ENCODE measurements around the gene TRMT13.
"Not testable (repeated sequence)": the region's sequence is repeated elsewhere in the genome, so short reads cannot be mapped to it uniquely, and the experiment has no call there.

The TRMT13 gene

GRCh38 chr1:100164216-100164615 is 31.3 kb downstream of the TRMT13 start:
- DNase-seq, result no peak
- no peak for ATAC-seq

GRCh38 chr1:100164702-100165101 is 31.7 kb downstream of the TRMT13 start:
- DNase-seq, result no peak
- ATAC-seq, result no peak

GRCh38 chr1:100168051-100168450 is 35.1 kb downstream of the TRMT13 start:
- ATAC-seq, result no peak
- DNase-seq, result no peak

GRCh38 chr1:100177295-100178041 is 44.5 kb downstream of the TRMT13 start:
- DNase-seq (no peak), ATAC-seq (no peak)

GRCh38 chr1:100178091-100178490 is 45.1 kb downstream of the TRMT13 start, which contains the start of gene LRRC39:
LRRC39 (minus strand) TSS chr1:100178256; CDS start chr1:100168516, 9,740 bp downstream.
- DNase-seq (no peak), ATAC-seq (no peak)

- DNase-seq (no peak), ATAC-seq (no peak)
Observed at GRCh38 chr1:100183370-100183769, 50.4 kb downstream of the TRMT13 start.

GRCh38 chr1:100184536-100184935 is 51.6 kb downstream of the TRMT13 start:
- ATAC-seq (peak; percentile 66), DNase-seq (no peak)

GRCh38 chr1:100187912-100188311 is 54.9 kb downstream of the TRMT13 start:
- no peak for DNase-seq
- no peak for ATAC-seq

GRCh38 chr1:100188617-100189016 is 55.7 kb downstream of the TRMT13 start:
- DNase-seq (no peak), ATAC-seq (no peak)

- DNase-seq, result no peak
Observed at GRCh38 chr1:100198596-100198995, 65.6 kb downstream of the TRMT13 start.

GRCh38 chr1:100200060-100200459 is 67.1 kb downstream of the TRMT13 start:
- not testable (repeated sequence) for DNase-seq, ATAC-seq

More at GRCh38 chr1:100198596-100198995, 65.6 kb downstream of the TRMT13 start:
- ATAC-seq, result no peak
